Activated CD4-positive, alpha-beta memory T cell treated with anti-CD3 and anti-CD28 coated beads for 36 hours (primary cell): ENCODE data around the gene TRPM4. TPM values are rescaled to one million over a fixed set of nuclear protein-coding genes. Genes with fewer than 3 reads are reported as not detected.
"Not testable (repeated sequence)": the region's sequence is repeated elsewhere in the genome, so short reads cannot be mapped to it uniquely, and the experiment has no call there.

Source experiments
- CTCF ChIA-PET: fragments of 350-600 bp; sonication (Branson Sonifier 250); formaldehyde crosslinking; loops from one replicate; lab custom pipeline; 2021; ENCODE audit warnings: antibody characterized with exemption, inconsistent platforms; lab: Charles Lee
- POLR2A ChIA-PET: fragments of 350-600 bp; sonication (Branson Sonifier 250); formaldehyde crosslinking; loops from one replicate; lab custom pipeline; 2021; ENCODE audit warnings: antibody characterized with exemption; lab: Charles Lee
- DNase-seq: peaks from one replicate; pipeline ENCODE4 v3.0.0-alpha.2; 2020
- H3K27ac Mint-ChIP-seq: one replicate; pipeline ENCODE4 v1.8.0; 2021; ENCODE audit warnings: mixed read lengths
- H3K27me3 Mint-ChIP-seq: one replicate; pipeline ENCODE4 v1.8.0; 2021; ENCODE audit warnings: mixed read lengths
- H3K36me3 Mint-ChIP-seq: one replicate; pipeline ENCODE4 v1.8.0; 2021; ENCODE audit warnings: mixed read lengths
- H3K4me1 Mint-ChIP-seq: one replicate; pipeline ENCODE4 v1.8.0; 2021; ENCODE audit warnings: low read depth, mixed read lengths
- H3K4me3 Mint-ChIP-seq: one replicate; pipeline ENCODE4 v1.8.0; 2021; ENCODE audit warnings: mild to moderate bottlenecking, mixed read lengths
- H3K9me3 Mint-ChIP-seq: one replicate; pipeline ENCODE4 v1.8.0; 2021; ENCODE audit warnings: mixed read lengths
- intact Hi-C: fragments of 100-400 bp; cut with micrococcal nuclease; formaldehyde crosslinking; loops from one replicate; pipeline ENCODE4 v1.15.1; 2023
- total RNA-seq, 2 experiments: library from RNA; stranded (reverse); gene quantifications; one replicate each; pipeline ENCODE4 v1.2.3, GENCODE V29; 2021

TRPM4 gene
- total RNA-seq, 2 experiments from 2014 or later = 1.1 to 1.2 TPM

- Mint-ChIP-seq H3K9me3 (no peaks in the 10 kb centered on the region), H3K36me3 (no peaks in the 10 kb centered on the region), H3K4me1 (peaks cover 30% of the 10 kb centered on the region), H3K27ac (no peak overlapping the region), H3K4me3 (peak overlapping the region; percentile 30), H3K27me3 (peaks cover 47% of the 10 kb centered on the region)
- intact Hi-C loops = loop anchor here (1.0 to 2.0 kb wide), 2 partner anchors 48 to 71 kb away; no protein-coding TSS in a partner anchor
- POLR2A ChIA-PET = interaction anchor here (0.9 kb wide), 1 partner anchor 18 kb away, joined by 3 read pairs; no protein-coding TSS in a partner anchor
- CTCF ChIA-PET = interaction anchor here (0.6 to 6.8 kb wide), 22 partner anchors 10 to 878 kb away, joined by 3 to 56 read pairs (median 4); partner anchors contain the start of genes GYS1, KCNA7, LIN7B and PPFIA3
- peak; percentile 88 for DNase-seq
These were observed 11.8 kb upstream of the TRPM4 start for GRCh38 chr19:49145573-49146407.

GRCh38 chr19:49146408-49146770 is 11.2 kb upstream of the TRPM4 start:
- not testable (repeated sequence) for DNase-seq, H3K27ac Mint-ChIP-seq, H3K9me3 Mint-ChIP-seq, H3K36me3 Mint-ChIP-seq, H3K4me3 Mint-ChIP-seq
- intact Hi-C loops = loop anchor here (1.0 to 2.0 kb wide), 2 partner anchors 49 to 72 kb away; no protein-coding TSS in a partner anchor
- Mint-ChIP-seq H3K4me1 (peaks cover 31% of the 10 kb centered on the region), H3K27me3 (peaks cover 50% of the 10 kb centered on the region)
- CTCF ChIA-PET = interaction anchor here (0.6 to 6.8 kb wide), 20 partner anchors 9 to 877 kb away, joined by 3 to 56 read pairs (median 4); partner anchors contain the start of genes GYS1, KCNA7, LIN7B and PPFIA3
- POLR2A ChIA-PET = interaction anchor here (0.9 kb wide), 1 partner anchor 18 kb away, joined by 3 read pairs; no protein-coding TSS in a partner anchor

- no peaks in the 10 kb centered on the region for H3K36me3 Mint-ChIP-seq
- intact Hi-C loops = loop anchor here (2.0 kb wide), 1 partner anchor 29 kb away; the partner anchor contains the start of genes C19orf73 and PPFIA3
- no peak overlapping the region for H3K4me3 Mint-ChIP-seq
- H3K27ac Mint-ChIP-seq = no peak overlapping the region
- peaks cover 56% of the 10 kb centered on the region for H3K27me3 Mint-ChIP-seq
- ChIA-PET POLR2A (interaction anchor here (0.6 kb wide), 1 partner anchor 352 kb away, joined by 3 read pairs; no protein-coding TSS in a partner anchor), CTCF (interaction anchor here (1.0 to 6.8 kb wide), 7 partner anchors 15 to 181 kb away, joined by 3 to 56 read pairs (median 4); partner anchors contain the start of gene LIN7B)
- no peaks in the 10 kb centered on the region for H3K9me3 Mint-ChIP-seq
- H3K4me1 Mint-ChIP-seq = peaks cover 28% of the 10 kb centered on the region
- DNase-seq = no peak
These were observed 9.4 kb upstream of the TRPM4 start for GRCh38 chr19:49148044-49148682.

- Mint-ChIP-seq H3K4me1 (peaks cover 28% of the 10 kb centered on the region), H3K27ac (no peak overlapping the region)
- intact Hi-C loops = loop anchor here (2.0 kb wide), 1 partner anchor 30 kb away; the partner anchor contains the start of genes C19orf73 and PPFIA3
These were observed 8.6 kb upstream of the TRPM4 start for GRCh38 chr19:49148784-49149651.

GRCh38 chr19:49149652-49150105 is 7.9 kb upstream of the TRPM4 start:
- peak overlapping the region; percentile 71 for H3K4me3 Mint-ChIP-seq
- peaks cover 68% of the 10 kb centered on the region for H3K27me3 Mint-ChIP-seq
- POLR2A ChIA-PET = no interaction called here
- peak; percentile 22 for DNase-seq
- peaks cover 28% of the 10 kb centered on the region for H3K4me1 Mint-ChIP-seq
- no peak overlapping the region for H3K27ac Mint-ChIP-seq
- intact Hi-C loops = loop anchor here (2.0 kb wide), 1 partner anchor 31 kb away; the partner anchor contains the start of genes C19orf73 and PPFIA3
- no peaks in the 10 kb centered on the region for H3K36me3 Mint-ChIP-seq
- CTCF ChIA-PET = interaction anchor here (1.2 to 6.8 kb wide), 4 partner anchors 20 to 52 kb away, joined by 3 to 56 read pairs (median 6); no protein-coding TSS in a partner anchor
- H3K9me3 Mint-ChIP-seq = no peaks in the 10 kb centered on the region

More at GRCh38 chr19:49148784-49149651, 8.6 kb upstream of the TRPM4 start:
- Mint-ChIP-seq H3K9me3 (no peaks in the 10 kb centered on the region), H3K27me3 (peaks cover 62% of the 10 kb centered on the region), H3K4me3 (peak overlapping the region; percentile 46), H3K36me3 (no peaks in the 10 kb centered on the region)
- ChIA-PET POLR2A (no interaction called here), CTCF (interaction anchor here (1.0 to 6.8 kb wide), 5 partner anchors 19 to 182 kb away, joined by 3 to 56 read pairs (median 4); partner anchors contain the start of gene LIN7B)
- peak; percentile 90 for DNase-seq

- Mint-ChIP-seq H3K9me3 (no peaks in the 10 kb centered on the region), H3K27ac (no peak overlapping the region), H3K36me3 (no peaks in the 10 kb centered on the region), H3K4me1 (peaks cover 28% of the 10 kb centered on the region), H3K27me3 (peaks cover 71% of the 10 kb centered on the region), H3K4me3 (peak overlapping the region; percentile 71)
- DNase-seq = peak; percentile 59
- POLR2A ChIA-PET = interaction anchor here (1.2 kb wide), 1 partner anchor 210 kb away, joined by 3 read pairs; no protein-coding TSS in a partner anchor
- CTCF ChIA-PET = interaction anchor here (1.9 to 6.8 kb wide), 2 partner anchors 49 to 52 kb away, joined by 8 to 56 read pairs; no protein-coding TSS in a partner anchor
- intact Hi-C loops = no loop called here
These were observed 7.3 kb upstream of the TRPM4 start for GRCh38 chr19:49150106-49150943.

GRCh38 chr19:49150944-49151243 is 6.7 kb upstream of the TRPM4 start:
- CTCF ChIA-PET = interaction anchor here (0.8 to 1.9 kb wide), 4 partner anchors 36 to 363 kb away, joined by 3 to 8 read pairs (median 4); partner anchors contain the start of gene LIN7B
- Mint-ChIP-seq H3K4me1 (peaks cover 25% of the 10 kb centered on the region), H3K27ac (no peak overlapping the region), H3K27me3 (peaks cover 70% of the 10 kb centered on the region), H3K4me3 (no peak overlapping the region), H3K36me3 (no peaks in the 10 kb centered on the region), H3K9me3 (no peaks in the 10 kb centered on the region)
- intact Hi-C loops = no loop called here
- DNase-seq = no peak
- POLR2A ChIA-PET = interaction anchor here (1.2 kb wide), 1 partner anchor 209 kb away, joined by 3 read pairs; no protein-coding TSS in a partner anchor

- peak; percentile 52 for DNase-seq
- H3K4me3 Mint-ChIP-seq = no peak overlapping the region
- no peaks in the 10 kb centered on the region for H3K9me3 Mint-ChIP-seq
- CTCF ChIA-PET = interaction anchor here (0.8 to 1.9 kb wide), 4 partner anchors 37 to 364 kb away, joined by 3 to 8 read pairs (median 4); partner anchors contain the start of gene LIN7B
- peaks cover 71% of the 10 kb centered on the region for H3K27me3 Mint-ChIP-seq
- H3K4me1 Mint-ChIP-seq = peaks cover 25% of the 10 kb centered on the region
- POLR2A ChIA-PET = interaction anchor here (1.2 kb wide), 1 partner anchor 208 kb away, joined by 3 read pairs; no protein-coding TSS in a partner anchor
- no peaks in the 10 kb centered on the region for H3K36me3 Mint-ChIP-seq
- no peak overlapping the region for H3K27ac Mint-ChIP-seq
- intact Hi-C loops = no loop called here
These were observed 6.1 kb upstream of the TRPM4 start for GRCh38 chr19:49151267-49152118.

- intact Hi-C loops = no loop called here
These were observed 5.5 kb upstream of the TRPM4 start for GRCh38 chr19:49152119-49152550.

More at GRCh38 chr19:49152119-49152550, 5.5 kb upstream of the TRPM4 start:
- Mint-ChIP-seq H3K4me1 (peaks cover 25% of the 10 kb centered on the region), H3K36me3 (no peaks in the 10 kb centered on the region), H3K27ac (no peak overlapping the region), H3K27me3 (peaks cover 67% of the 10 kb centered on the region), H3K9me3 (no peaks in the 10 kb centered on the region), H3K4me3 (no peak overlapping the region)
- CTCF ChIA-PET = interaction anchor here (1.1 to 1.2 kb wide), 3 partner anchors 38 to 73 kb away, joined by 3 to 4 read pairs (median 4); partner anchors contain the start of gene LIN7B
- POLR2A ChIA-PET = no interaction called here
- DNase-seq = no peak
